K562 (cell line): ENCODE measurements around the gene ZNF554. TPM values are rescaled to one million over a fixed set of nuclear protein-coding genes. Genes with fewer than 3 reads are reported as not detected.

Source experiments
- ATAC-seq: fragments of 200-7000 bp; cut with Tn5 transposase; 3 replicates; pipeline ENCODE4 v1.9.1; 2020; ENCODE audit warnings: moderate library complexity
- BruUV-seq: library from RNA; stranded (reverse); fragments of 400-500 nt; replicated peaks from 2 replicates; lab custom pipeline; 2021; lab: Mats Ljungman, UMichigan
- CTCF ChIA-PET: fragments of 300-600 bp; formaldehyde crosslinking; extraction: SDS; loops from one replicate; lab custom pipeline; 2021; ENCODE audit warnings: low intra/inter-chr PET ratio; lab: Yijun Ruan, JAX
- POLR2A ChIA-PET: fragments of 300-600, 350-650 bp; sonication (Branson Sonifier 250); formaldehyde crosslinking; extraction: SDS; loops from one replicate; lab custom pipeline; 2021; ENCODE audit warnings: antibody characterized with exemption, inconsistent platforms; lab: Yijun Ruan, JAX
- DNase-seq, 4 experiments: peaks; one replicate each; pipeline versions ENCODE4 v3.0.0 to v3.0.0-alpha.2; 2011 to 2018; ENCODE audit warnings: low spot score in 3 of 4, mixed read lengths in 3 of 4; ENCODE audit errors: extremely low read depth in 1 of 4
- FAIRE-seq: peaks from 2 replicates; lab custom pipeline; 2011; peaks lifted over from hg19 to GRCh38; lab: Jason Lieb, UNC
- H2AFZ ChIP-seq: 2 replicates; pipeline ENCODE4 v1.6.0; 2011; ENCODE audit warnings: low read depth, low read length, control low read depth, inconsistent platforms
- H3K27ac ChIP-seq: fragments of 200-600 bp; 3 replicates; pipeline ENCODE4 v1.8.0; 2011; ENCODE audit warnings: low read depth, mild to moderate bottlenecking, control low read depth, inconsistent platforms, low read length, moderate library complexity, mixed read lengths; ENCODE audit errors: extremely low read depth
- H3K27me3 ChIP-seq, 2 experiments: fragments of 300-600 bp in 1 of 2; 2 replicates in 1 of 2; 3 replicates in 1 of 2; pipeline versions ENCODE4 v1.6.0 to v1.8.0; 2011; ENCODE audit warnings: inconsistent platforms in 2 of 2, low read length in 2 of 2, mild to moderate bottlenecking in 1 of 2, mixed read lengths in 1 of 2, moderate library complexity in 1 of 2; ENCODE audit not compliant: control insufficient read depth in 2 of 2, insufficient read depth in 2 of 2
- H3K36me3 ChIP-seq: fragments of 300-600 bp; 3 replicates; pipeline ENCODE4 v1.8.0; 2011; ENCODE audit warnings: mild to moderate bottlenecking, low read length, inconsistent platforms; ENCODE audit not compliant: control insufficient read depth, insufficient read depth
- H3K4me1 ChIP-seq, 2 experiments: fragments of 200-600 bp in 1 of 2; replicated peaks in 1 of 2; 2 replicates in 1 of 2; 3 replicates in 1 of 2; pipeline versions ENCODE4 v1.5.1 to v1.8.0; 2011; ENCODE audit warnings: inconsistent platforms in 2 of 2, low read length in 2 of 2, mild to moderate bottlenecking in 1 of 2, mixed read lengths in 1 of 2, moderate library complexity in 1 of 2; ENCODE audit not compliant: control insufficient read depth in 2 of 2, insufficient read depth in 2 of 2
- H3K4me2 ChIP-seq: 2 replicates; pipeline ENCODE4 v1.6.1; 2011; ENCODE audit warnings: low read length, control low read depth, inconsistent platforms, mixed read lengths; ENCODE audit not compliant: insufficient read depth
- H3K4me3 ChIP-seq: fragments of 200-600 bp; sonication (generic), shearing (Covaris generic); 2 replicates; pipeline ENCODE4 v1.5.1; 2016; ENCODE audit warnings: control low read depth, inconsistent platforms
- H3K79me2 ChIP-seq: fragments of 200-600 bp; 3 replicates; pipeline ENCODE4 v1.8.0; 2011; ENCODE audit warnings: low read length, inconsistent platforms; ENCODE audit not compliant: control insufficient read depth, insufficient read depth
- H3K9ac ChIP-seq, 2 experiments: 2 replicates each; pipeline versions ENCODE4 v1.6.0 to v1.6.1; 2011; ENCODE audit warnings: low read depth in 2 of 2, low read length in 2 of 2, control low read depth in 1 of 2, inconsistent platforms in 1 of 2, mild to moderate bottlenecking in 1 of 2, mixed read lengths in 1 of 2; ENCODE audit not compliant: insufficient read depth in 1 of 2
- H3K9me1 ChIP-seq: one replicate; pipeline ENCODE4 v1.6.0; 2011; ENCODE audit warnings: inconsistent platforms, mild to moderate bottlenecking, low read length, moderate library complexity; ENCODE audit not compliant: control insufficient read depth, insufficient read depth
- H3K9me3 ChIP-seq: replicated peaks from 2 replicates; pipeline ENCODE4 v1.5.1; 2011; ENCODE audit warnings: low read depth, low read length, inconsistent platforms; ENCODE audit not compliant: control insufficient read depth, insufficient read depth
- H4K20me1 ChIP-seq: replicated peaks from 2 replicates; pipeline ENCODE4 v1.6.1; 2011; ENCODE audit warnings: low read length, inconsistent platforms, mixed read lengths; ENCODE audit not compliant: control insufficient read depth, insufficient read depth
- CLOCK ChIP-seq: fragments of 250-450 bp; sonication (Bioruptor Pico); IDR thresholded peaks from 2 replicates; pipeline ENCODE4 v1.4.0; 2020; ENCODE audit warnings: mild to moderate bottlenecking, moderate library complexity, borderline replicate concordance
- CREM ChIP-seq: IDR thresholded peaks from 2 replicates; pipeline ENCODE4 v1.6.1; 2014; ENCODE audit warnings: antibody characterized with exemption, low read depth
- GABPB1 ChIP-seq: sonication (generic); formaldehyde crosslinking; IDR thresholded peaks from 2 replicates; pipeline ENCODE4 v1.8.0; 2022; ENCODE audit warnings: mild to moderate bottlenecking, missing genetic modification reagents
- NFYB ChIP-seq: IDR thresholded peaks from 2 replicates; pipeline ENCODE4 v1.6.1; 2011; ENCODE audit warnings: mild to moderate bottlenecking, moderate library complexity; ENCODE audit not compliant: insufficient read length; ENCODE audit errors: extremely low read depth
- RFX7 ChIP-seq: fragments of 250-450 bp; sonication (Bioruptor Pico); IDR thresholded peaks from 2 replicates; pipeline ENCODE4 v1.5.1; 2021; ENCODE audit warnings: mild to moderate bottlenecking
- ZBTB17 ChIP-seq: fragments of 450-650 bp; formaldehyde crosslinking; IDR thresholded peaks from 2 replicates; pipeline ENCODE4 v1.4.0; 2020; ENCODE audit warnings: mild to moderate bottlenecking
- ZNF146 ChIP-seq: IDR thresholded peaks from one replicate; pipeline ENCODE4 v1.6.1; 2018; ENCODE audit warnings: missing compliant biosample characterization; ENCODE audit not compliant: unreplicated experiment
- ZSCAN29 ChIP-seq: fragments of 450-650 bp; IDR thresholded peaks from 2 replicates; pipeline ENCODE4 v1.6.1; 2017
- WGBS: fragments of 100-300 bp; shearing (Covaris generic); methylation state at CpG from one replicate; pipeline ENCODE4 v1.1.6; 2016; ENCODE audit warnings: low coverage, mixed read lengths; ENCODE audit not compliant: insufficient coverage; ENCODE audit errors: missing lambda C conversion rate; 5-methylcytosine and 5-hydroxymethylcytosine counted together
- in situ Hi-C: fragments of 300-500 bp; cut with MboI; formaldehyde crosslinking; loops from 4 replicates; pipeline ENCODE4 v1.15.0; 2018; ENCODE audit warnings: inconsistent platforms, mixed read lengths
- intact Hi-C: fragments of 100-400 bp; cut with micrococcal nuclease; formaldehyde crosslinking; loops from 2 replicates; pipeline ENCODE4 v1.14.2; 2022
- polyA plus RNA-seq, 8 experiments: library from polyadenylated mRNA; depleted of rRNA in 4 of 8; stranded (reverse) in 5 of 8; unstranded in 3 of 8; fragments of >200 nt; fragmentation: Nextera tagmentation in 2 of 8; fragmentation: Illumina TruSeq in 1 of 8; extraction: Ambion mirVana in 2 of 8; extraction: Trizol in 1 of 8; gene quantifications; 2 replicates each; pipeline versions ENCODE4 v1.2.1 to v1.2.3, GENCODE V29; 2011 to 2014; ENCODE audit warnings: inconsistent platforms in 1 of 8, missing spikeins in 1 of 8
- total RNA-seq, 7 experiments: library from RNA; depleted of rRNA in 6 of 7; stranded (reverse); fragments of >200 nt in 6 of 7; fragmentation: Illumina TruSeq in 2 of 7; extraction: Trizol in 2 of 7; gene quantifications; 2 replicates each; pipeline versions ENCODE4 v1.2.1 to v1.2.3, GENCODE V29; 2011 to 2021; ENCODE audit warnings: low replicate concordance in 1 of 7
- TF ChIP-seq, protein P1 (sequence below): fragments of 200-800 bp; sonication (Bioruptor generic); IDR thresholded peaks from 2 replicates; pipeline ENCODE4 v1.6.1; 2017; ENCODE audit warnings: missing genetic modification characterization, missing compliant biosample characterization
- TF ChIP-seq, protein P2 (sequence below): sonication (generic); formaldehyde crosslinking; IDR thresholded peaks from 2 replicates; pipeline ENCODE4 v1.9.0; 2022; ENCODE audit warnings: mild to moderate bottlenecking, missing genetic modification reagents

ZNF554 gene
- total and polyA plus RNA-seq, 9 of the 15 experiments (the other 6 are each of a cell fraction or from before 2014, with no cell fraction given) = 0.07 to 1.8 (median 1.1) TPM

GRCh38 chr19:2793126-2793525 lies 26.5 kb upstream of the ZNF554 start (continued):
- TF ChIP-seq CLOCK (CRISPR knock-in tag) = no peak
- TF ChIP-seq ZBTB17 (CRISPR knock-in tag) = no peak
- TF ChIP-seq GABPB1 (CRISPR knock-in tag) = no peak

- H4K20me1 ChIP-seq = 0 out of 2 replicates have a peak, but pooled peaks cover 5% of the 10 kb centered on the region
- ChIA-PET POLR2A (no interaction called here), CTCF (no interaction called here)
- DNase-seq (no peak), FAIRE-seq (no peak), ATAC-seq (no peak)
- no peaks in the 10 kb centered on the region for H3K9me3 ChIP-seq
- H3K27me3 ChIP-seq = no peaks in the 10 kb centered on the region
- H3K36me3 ChIP-seq = peaks cover 89% of the 10 kb centered on the region; the same call in 2 of the 3 replicates
- 96% methylated on average over 12 of the region's 12 CpGs for WGBS
- no peak overlapping the region for H3K9ac ChIP-seq
- H3K79me2 ChIP-seq = peaks cover 17% of the 10 kb centered on the region
- BruUV-seq = no TSS peak
- H3K4me1 ChIP-seq = peaks cover 0 to 32% of the 10 kb centered on the region in 2 experiments; a peak in 2 of 5 replicates
- no peak overlapping the region for H3K27ac ChIP-seq
- in situ Hi-C loops = no loop called here
- H2AFZ ChIP-seq = no peak overlapping the region
- no peak overlapping the region for H3K4me3 ChIP-seq
- TF ChIP-seq, protein P1, sequence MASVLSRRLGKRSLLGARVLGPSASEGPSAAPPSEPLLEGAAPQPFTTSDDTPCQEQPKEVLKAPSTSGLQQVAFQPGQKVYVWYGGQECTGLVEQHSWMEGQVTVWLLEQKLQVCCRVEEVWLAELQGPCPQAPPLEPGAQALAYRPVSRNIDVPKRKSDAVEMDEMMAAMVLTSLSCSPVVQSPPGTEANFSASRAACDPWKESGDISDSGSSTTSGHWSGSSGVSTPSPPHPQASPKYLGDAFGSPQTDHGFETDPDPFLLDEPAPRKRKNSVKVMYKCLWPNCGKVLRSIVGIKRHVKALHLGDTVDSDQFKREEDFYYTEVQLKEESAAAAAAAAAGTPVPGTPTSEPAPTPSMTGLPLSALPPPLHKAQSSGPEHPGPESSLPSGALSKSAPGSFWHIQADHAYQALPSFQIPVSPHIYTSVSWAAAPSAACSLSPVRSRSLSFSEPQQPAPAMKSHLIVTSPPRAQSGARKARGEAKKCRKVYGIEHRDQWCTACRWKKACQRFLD = no peak
- no peak for TF ChIP-seq NFYB
- TF ChIP-seq RFX7 (CRISPR knock-in tag) = no peak
- peak; percentile 58 for TF ChIP-seq ZNF146
- no peak for TF ChIP-seq ZSCAN29
- TF ChIP-seq, protein P2, sequence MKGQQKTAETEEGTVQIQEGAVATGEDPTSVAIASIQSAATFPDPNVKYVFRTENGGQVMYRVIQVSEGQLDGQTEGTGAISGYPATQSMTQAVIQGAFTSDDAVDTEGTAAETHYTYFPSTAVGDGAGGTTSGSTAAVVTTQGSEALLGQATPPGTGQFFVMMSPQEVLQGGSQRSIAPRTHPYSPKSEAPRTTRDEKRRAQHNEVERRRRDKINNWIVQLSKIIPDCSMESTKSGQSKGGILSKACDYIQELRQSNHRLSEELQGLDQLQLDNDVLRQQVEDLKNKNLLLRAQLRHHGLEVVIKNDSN (CRISPR knock-in tag) = no peak
- TF ChIP-seq CREM = no peak
- TF ChIP-seq, all 486 proteins: peak for 1
- intact Hi-C loops = no loop called here
- Histone ChIP-seq H3K9me1 (peaks cover 3% of the 10 kb centered on the region), H3K4me2 (no peak overlapping the region)
Measured at GRCh38 chr19:2793577-2793976, 26.1 kb upstream of the ZNF554 start.
